ENCODE measurements around the gene CARS1. TPM values are rescaled to one million over a fixed set of nuclear protein-coding genes. Genes with fewer than 3 reads are reported as not detected.

CARS1 gene
- total RNA-seq, 2 experiments from 2014 or later: 106 to 121 TPM

DNA sequence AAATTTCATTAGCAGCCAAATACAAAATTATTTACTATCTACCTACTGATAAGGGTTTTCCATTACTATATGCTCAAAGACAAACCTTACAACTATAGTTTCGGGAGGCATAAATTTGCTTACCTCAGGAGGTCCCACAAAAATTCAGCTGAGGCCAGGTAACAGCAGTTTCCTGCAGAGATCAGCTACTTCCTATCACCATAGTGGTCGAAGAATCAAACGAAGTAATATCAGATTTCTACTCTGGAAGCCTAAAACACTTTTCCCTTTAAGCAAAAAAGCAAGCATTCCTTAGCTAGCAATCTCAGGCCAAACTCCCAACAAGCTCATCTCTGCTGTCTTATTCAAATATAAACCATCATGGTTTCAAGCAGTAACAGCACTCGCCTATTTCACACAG, 68.2 kb downstream of the CARS1 start:
- peak overlapping the region; percentile 99 for H3K4me3 Mint-ChIP-seq
- H3K27me3 Mint-ChIP-seq: no peaks in the 10 kb centered on the region
- H3K4me1 Mint-ChIP-seq: peaks cover 44% of the 10 kb centered on the region
- ChIA-PET CTCF (interaction anchor here (0.7 to 6.0 kb wide), 12 partner anchors 10 to 102 kb away, joined by 3 to 46 read pairs (median 4); partner anchors contain the start of gene CARS1), POLR2A (interaction anchor here (0.6 to 4.8 kb wide), 22 partner anchors 9 to 981 kb away, joined by 3 to 307 read pairs (median 4); partner anchors contain the start of genes CARS1 and RHOG)
- DNase-seq: no peak
- peaks cover 60% of the 10 kb centered on the region for H3K36me3 Mint-ChIP-seq (ENCODE audit: low read depth)
- H3K9me3 Mint-ChIP-seq: no peaks in the 10 kb centered on the region
- H3K27ac Mint-ChIP-seq: peak overlapping the region; percentile 91

DNA sequence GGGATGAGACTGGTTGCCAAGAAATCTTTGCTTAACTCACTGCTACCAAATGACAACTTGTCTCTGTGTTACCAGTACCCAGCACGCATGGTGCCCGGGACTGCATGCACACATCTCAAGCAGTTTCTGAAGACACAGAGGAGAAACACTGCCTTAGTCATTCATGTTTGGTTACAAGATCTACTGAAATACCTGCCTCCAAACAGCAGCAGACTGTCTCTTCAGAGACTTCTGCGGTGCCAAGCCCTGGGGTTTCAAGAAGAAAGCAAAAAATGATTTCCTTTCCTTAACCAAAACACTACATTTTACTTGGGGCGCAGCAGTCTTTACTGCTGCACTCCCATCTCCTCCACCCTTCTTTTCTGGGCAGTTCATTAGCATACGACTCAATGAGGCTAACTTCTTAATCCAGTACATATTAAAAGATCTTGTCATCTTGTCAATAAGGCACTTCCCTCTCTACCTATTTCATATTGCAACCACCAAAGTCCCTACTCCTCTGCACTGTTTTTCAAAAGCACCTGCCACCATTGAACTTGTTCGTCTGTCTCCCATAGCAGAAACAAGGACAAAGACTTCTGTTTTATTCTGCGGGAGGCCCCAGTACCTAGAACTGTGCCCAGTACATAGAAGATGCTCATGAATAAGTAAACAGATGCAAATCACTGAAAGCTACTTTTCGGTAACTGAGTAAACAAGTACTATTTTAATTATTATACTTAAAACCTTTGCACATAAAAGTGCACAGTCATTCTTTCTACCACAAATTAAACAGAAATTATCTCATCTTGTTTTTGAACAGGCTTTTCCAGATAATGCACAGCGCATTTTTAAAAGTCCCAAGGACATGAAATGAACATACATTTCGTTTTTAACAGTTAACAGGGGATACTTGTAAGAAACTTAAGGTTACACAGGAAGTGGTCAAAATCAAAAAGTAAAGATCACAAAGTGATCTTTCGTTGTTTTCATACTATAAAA, 69.1 kb downstream of the CARS1 start:
- Mint-ChIP-seq H3K9me3 (no peaks in the 10 kb centered on the region), H3K4me1 (peaks cover 50% of the 10 kb centered on the region), H3K36me3 (ENCODE audit: low read depth) (peaks cover 69% of the 10 kb centered on the region), H3K27me3 (no peaks in the 10 kb centered on the region), H3K27ac (peak overlapping the region; percentile 91), H3K4me3 (peak overlapping the region; percentile 99)
- ChIA-PET CTCF (interaction anchor here (0.7 to 6.0 kb wide), 11 partner anchors 12 to 103 kb away, joined by 3 to 46 read pairs (median 4); partner anchors contain the start of gene CARS1), POLR2A (interaction anchor here (0.7 to 4.8 kb wide), 20 partner anchors 8 to 853 kb away, joined by 3 to 307 read pairs (median 5); partner anchors contain the start of genes CARS1 and RHOG)
- peak; percentile 46 for DNase-seq

DNA sequence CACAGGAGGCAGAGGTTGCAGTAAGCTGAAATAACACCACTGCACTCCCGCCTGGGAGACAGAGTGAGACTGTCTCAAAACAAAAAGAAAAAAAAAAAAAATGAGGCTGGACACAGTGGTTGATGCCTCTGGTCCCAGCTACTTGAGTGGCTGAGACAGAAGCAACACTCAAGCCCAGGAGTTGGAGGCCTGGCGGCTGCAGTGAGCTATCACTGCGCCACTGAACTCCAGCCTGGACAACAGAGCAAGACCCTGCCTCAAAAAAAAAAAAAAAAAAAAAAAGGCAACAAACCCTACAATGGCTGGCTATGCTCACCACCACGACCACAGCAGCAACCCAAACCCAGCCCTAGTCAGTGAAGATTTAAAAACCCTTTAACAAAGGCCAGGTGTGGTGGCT, 73.3 kb downstream of the CARS1 start:
- peaks cover 57% of the 10 kb centered on the region for H3K4me1 Mint-ChIP-seq
- H3K27me3 Mint-ChIP-seq: no peaks in the 10 kb centered on the region
- POLR2A ChIA-PET: interaction anchor here (1.3 to 1.6 kb wide), 3 partner anchors 8 to 31 kb away, joined by 3 to 6 read pairs (median 6); partner anchors contain the start of gene NAP1L4
- H3K4me3 Mint-ChIP-seq: no peak overlapping the region
- CTCF ChIA-PET: no interaction called here
- H3K27ac Mint-ChIP-seq: peak overlapping the region; percentile 53
- peaks cover 52% of the 10 kb centered on the region for H3K36me3 Mint-ChIP-seq (ENCODE audit: low read depth)
- DNase-seq: no peak
- H3K9me3 Mint-ChIP-seq: no peaks in the 10 kb centered on the region

DNA sequence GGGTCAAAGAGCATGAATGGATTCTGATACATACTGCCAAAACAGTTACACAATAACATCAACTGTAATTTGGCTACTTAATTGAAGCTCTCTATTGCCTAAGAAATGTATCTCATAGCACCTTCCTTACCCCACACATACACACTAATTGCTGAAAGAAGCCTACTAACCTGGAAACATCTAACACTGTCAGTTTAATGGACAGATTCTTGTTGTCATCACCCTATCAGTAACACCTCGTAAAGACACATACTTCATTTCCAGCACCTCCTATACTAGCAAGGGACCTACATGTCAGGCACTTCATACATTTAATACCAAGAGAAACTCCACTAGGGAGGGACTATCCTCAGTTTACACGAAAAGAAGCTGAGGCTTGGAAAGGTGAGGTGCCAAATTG, 75.0 kb downstream of the CARS1 start:
- no peaks in the 10 kb centered on the region for H3K9me3 Mint-ChIP-seq

GRCh38 chr11:2981130-2981529, 76.1 kb downstream of the CARS1 start:
- Mint-ChIP-seq H3K27me3 (no peaks in the 10 kb centered on the region), H3K4me3 (no peak overlapping the region), H3K9me3 (no peaks in the 10 kb centered on the region), H3K4me1 (peaks cover 59% of the 10 kb centered on the region), H3K36me3 (ENCODE audit: low read depth) (peaks cover 57% of the 10 kb centered on the region), H3K27ac (no peak overlapping the region)
- DNase-seq: no peak
- POLR2A ChIA-PET: interaction anchor here (1.2 to 4.9 kb wide), 8 partner anchors 8 to 33 kb away, joined by 3 to 36 read pairs (median 4); partner anchors contain the start of gene NAP1L4
- CTCF ChIA-PET: interaction anchor here (0.6 to 0.9 kb wide), 3 partner anchors 9 to 729 kb away, joined by 3 to 4 read pairs (median 3); no protein-coding TSS in a partner anchor

More for the DNA sequence above, 75.0 kb downstream of the CARS1 start:
- peaks cover 57% of the 10 kb centered on the region for H3K4me1 Mint-ChIP-seq
- POLR2A ChIA-PET: interaction anchor here (1.1 to 4.9 kb wide), 6 partner anchors 7 to 29 kb away, joined by 3 to 36 read pairs (median 4); partner anchors contain the start of gene NAP1L4
- H3K36me3 Mint-ChIP-seq (ENCODE audit: low read depth): peaks cover 52% of the 10 kb centered on the region
- CTCF ChIA-PET: interaction anchor here (0.9 to 1.0 kb wide), 2 partner anchors 32 to 109 kb away, joined by 3 read pairs; no protein-coding TSS in a partner anchor
- no peaks in the 10 kb centered on the region for H3K27me3 Mint-ChIP-seq
- DNase-seq: no peak
- H3K4me3 Mint-ChIP-seq: no peak overlapping the region
- peak overlapping the region; percentile 47 for H3K27ac Mint-ChIP-seq

DNA sequence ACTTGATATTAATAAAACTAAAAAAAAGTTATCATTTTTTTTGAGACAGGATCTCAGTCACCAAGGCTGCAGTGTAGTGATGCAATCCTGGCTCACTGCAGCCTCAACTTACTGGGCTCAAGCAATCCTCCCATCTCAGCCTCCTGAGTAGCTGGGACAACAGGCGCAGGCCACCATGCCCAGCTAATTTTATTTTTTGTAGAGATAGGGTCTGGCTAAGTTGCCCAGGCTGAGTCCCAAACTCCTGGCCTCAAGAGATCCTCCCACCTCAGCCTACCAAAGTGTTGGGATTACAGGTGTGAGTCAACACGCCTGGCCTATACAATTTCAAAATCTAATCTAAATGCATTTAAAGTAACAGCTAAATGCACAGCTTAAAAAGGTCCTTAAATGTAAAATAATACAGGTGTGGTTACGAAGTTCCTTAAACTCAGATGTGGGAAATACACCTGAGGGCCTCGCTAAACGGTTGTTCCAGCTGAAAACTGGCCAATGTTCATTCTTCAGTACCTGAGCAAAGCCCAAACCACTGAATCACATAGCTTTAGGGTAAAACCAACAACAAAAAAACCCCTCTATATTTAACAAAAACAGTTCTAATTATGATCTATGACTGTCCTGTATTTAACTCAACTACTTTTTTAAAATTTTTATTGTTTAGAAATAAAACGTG, 76.9 kb downstream of the CARS1 start:
- no peak overlapping the region for H3K27ac Mint-ChIP-seq
- H3K4me3 Mint-ChIP-seq: no peak overlapping the region
- DNase-seq: no peak
- H3K9me3 Mint-ChIP-seq: no peaks in the 10 kb centered on the region
- no peaks in the 10 kb centered on the region for H3K27me3 Mint-ChIP-seq
- ChIA-PET CTCF (interaction anchor here (0.6 to 0.8 kb wide), 2 partner anchors 10 to 730 kb away, joined by 3 to 4 read pairs; no protein-coding TSS in a partner anchor), POLR2A (interaction anchor here (1.2 to 4.9 kb wide), 7 partner anchors 9 to 34 kb away, joined by 3 to 36 read pairs (median 5); partner anchors contain the start of gene NAP1L4)
- H3K36me3 Mint-ChIP-seq (ENCODE audit: low read depth): peaks cover 62% of the 10 kb centered on the region
- H3K4me1 Mint-ChIP-seq: peaks cover 60% of the 10 kb centered on the region

DNA sequence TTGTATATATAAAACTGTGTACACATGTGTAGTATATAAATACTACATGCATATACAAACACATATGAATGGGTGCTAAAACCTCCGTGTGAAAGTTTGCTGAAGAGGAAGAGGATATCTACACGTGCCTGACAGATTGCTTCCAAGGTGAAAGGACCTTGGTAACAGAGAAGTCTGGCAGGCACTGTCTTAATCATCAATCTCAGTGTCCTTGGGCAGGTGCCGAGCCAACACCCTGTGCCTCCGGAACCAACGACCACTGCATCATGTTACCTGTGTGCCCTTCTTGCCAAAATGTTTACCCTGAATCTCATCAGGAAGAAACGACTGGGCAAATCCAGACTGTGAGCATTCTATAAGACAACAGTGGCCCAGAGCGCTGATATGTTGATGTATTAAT, 80.1 kb downstream of the CARS1 start:
- Mint-ChIP-seq H3K36me3 (ENCODE audit: low read depth) (peaks cover 66% of the 10 kb centered on the region), H3K4me3 (no peak overlapping the region), H3K27ac (no peak overlapping the region), H3K4me1 (peaks cover 43% of the 10 kb centered on the region), H3K9me3 (no peaks in the 10 kb centered on the region), H3K27me3 (no peaks in the 10 kb centered on the region)
- ChIA-PET POLR2A (interaction anchor here (2.0 to 2.7 kb wide), 2 partner anchors 12 to 15 kb away, joined by 14 to 23 read pairs; partner anchors contain the start of gene NAP1L4), CTCF (interaction anchor here (2.6 to 4.3 kb wide), 4 partner anchors 12 to 114 kb away, joined by 23 to 50 read pairs (median 32); no protein-coding TSS in a partner anchor)
- no peak for DNase-seq

GRCh38 chr11:2976294-2977063, 80.7 kb downstream of the CARS1 start:
- Mint-ChIP-seq H3K4me3 (no peak overlapping the region), H3K27me3 (no peaks in the 10 kb centered on the region), H3K27ac (peak overlapping the region; percentile 55), H3K9me3 (no peaks in the 10 kb centered on the region), H3K36me3 (ENCODE audit: low read depth) (peaks cover 65% of the 10 kb centered on the region), H3K4me1 (peaks cover 37% of the 10 kb centered on the region)
- DNase-seq: no peak
- CTCF ChIA-PET: interaction anchor here (0.8 to 4.3 kb wide), 13 partner anchors 10 to 499 kb away, joined by 3 to 50 read pairs (median 12); partner anchors contain the start of gene NAP1L4
- POLR2A ChIA-PET: interaction anchor here (0.8 to 3.2 kb wide), 7 partner anchors 13 to 47 kb away, joined by 3 to 23 read pairs (median 6); partner anchors contain the start of gene NAP1L4

GRCh38 chr11:2975594-2975993, 81.6 kb downstream of the CARS1 start:
- H3K4me1 Mint-ChIP-seq: peaks cover 37% of the 10 kb centered on the region
- H3K36me3 Mint-ChIP-seq (ENCODE audit: low read depth): peaks cover 71% of the 10 kb centered on the region
- H3K9me3 Mint-ChIP-seq: no peaks in the 10 kb centered on the region
- CTCF ChIA-PET: interaction anchor here (0.6 to 4.3 kb wide), 18 partner anchors 9 to 498 kb away, joined by 3 to 50 read pairs (median 6); partner anchors contain the start of gene NAP1L4
- peak overlapping the region; percentile 38 for H3K27ac Mint-ChIP-seq
- POLR2A ChIA-PET: interaction anchor here (0.6 to 3.2 kb wide), 10 partner anchors 11 to 62 kb away, joined by 3 to 23 read pairs (median 6); partner anchors contain the start of gene NAP1L4
- H3K4me3 Mint-ChIP-seq: no peak overlapping the region
- DNase-seq: peak; percentile 53
- no peaks in the 10 kb centered on the region for H3K27me3 Mint-ChIP-seq

GRCh38 chr11:2974272-2974671, 83.0 kb downstream of the CARS1 start:
- no peaks in the 10 kb centered on the region for H3K27me3 Mint-ChIP-seq
- CTCF ChIA-PET: interaction anchor here (0.7 to 4.3 kb wide), 12 partner anchors 11 to 821 kb away, joined by 3 to 50 read pairs (median 9); no protein-coding TSS in a partner anchor
- H3K27ac Mint-ChIP-seq: peak overlapping the region; percentile 23
- DNase-seq: no peak
- no peak overlapping the region for H3K4me3 Mint-ChIP-seq
- peaks cover 82% of the 10 kb centered on the region for H3K36me3 Mint-ChIP-seq (ENCODE audit: low read depth)
- H3K4me1 Mint-ChIP-seq: peaks cover 35% of the 10 kb centered on the region
- POLR2A ChIA-PET: interaction anchor here (1.2 to 3.2 kb wide), 5 partner anchors 9 to 40 kb away, joined by 3 to 23 read pairs (median 8); no protein-coding TSS in a partner anchor
- H3K9me3 Mint-ChIP-seq: no peaks in the 10 kb centered on the region

- ChIA-PET POLR2A (interaction anchor here (0.8 to 2.9 kb wide), 6 partner anchors 9 to 29 kb away, joined by 3 to 10 read pairs (median 4); partner anchors contain the start of gene NAP1L4), CTCF (interaction anchor here (1.0 kb wide), 1 partner anchor 123 kb away, joined by 3 read pairs; no protein-coding TSS in a partner anchor)
- Mint-ChIP-seq H3K9me3 (no peaks in the 10 kb centered on the region), H3K36me3 (ENCODE audit: low read depth) (peaks cover 89% of the 10 kb centered on the region), H3K4me3 (no peak overlapping the region), H3K27ac (no peak overlapping the region), H3K4me1 (peaks cover 23% of the 10 kb centered on the region), H3K27me3 (no peaks in the 10 kb centered on the region)
- no peak for DNase-seq
These were observed 88.8 kb downstream of the CARS1 start for GRCh38 chr11:2968341-2968900.

Data from activated CD4-positive, alpha-beta memory T cell treated with anti-CD3 and anti-CD28 coated beads, Interleukin-2, amount 10 ng/mL, durations not matched to agents 7 days and 5 days (primary cell).